Stimulated activated CD4-positive, alpha-beta T cell treated with anti-CD3 and anti-CD28 coated beads, Interleukin-15, amount 100 ng/mL, for 1 hour (primary cell): ENCODE measurements around the gene TRPT1.
A peak's percentile ranks its signal among the peaks of the same experiment; 100 is the strongest.

Experiments used
- DNase-seq, 2 donors: peaks; one replicate each; pipeline ENCODE4 v3.0.0-alpha.2; 2020; ENCODE audit warnings: low read depth in 1 of 2, low spot score in 1 of 2

TRPT1 gene

GRCh38 chr11:64210301-64211020, 15.5 kb downstream of the TRPT1 start:
- no peak for DNase-seq

GRCh38 chr11:64209563-64209843, 16.5 kb downstream of the TRPT1 start:
- DNase-seq = no peak

GRCh38 chr11:64208796-64209562, 17.0 kb downstream of the TRPT1 start:
- no peak for DNase-seq

- DNase-seq = no peak
Measured at GRCh38 chr11:64208086-64208795, 17.7 kb downstream of the TRPT1 start.

GRCh38 chr11:64207256-64208085, 18.5 kb downstream of the TRPT1 start:
- DNase-seq = peak; percentile 54 to 66

- DNase-seq = peak; percentile 49 to 65
Measured at GRCh38 chr11:64206457-64207255, 19.3 kb downstream of the TRPT1 start, which contains the start of gene FERMT3. FERMT3 (plus strand) TSS chr11:64206721; CDS start chr11:64207365, 644 bp downstream.

- DNase-seq = peak; percentile 65 to 67
Measured at GRCh38 chr11:64204464-64204989, 21.5 kb downstream of the TRPT1 start.

GRCh38 chr11:64204080-64204440, 21.9 kb downstream of the TRPT1 start:
- no peak for DNase-seq

- DNase-seq = no peak
Measured at GRCh38 chr11:64203421-64204079, 22.4 kb downstream of the TRPT1 start.

GRCh38 chr11:64202992-64203391, 23.0 kb downstream of the TRPT1 start:
- DNase-seq = no peak

- DNase-seq = no peak
Measured at GRCh38 chr11:64201543-64201942, 24.4 kb downstream of the TRPT1 start.

GRCh38 chr11:64198511-64198910, 27.5 kb downstream of the TRPT1 start:
- DNase-seq = no peak

- DNase-seq = no peak
Measured at GRCh38 chr11:64196626-64197025, 29.4 kb downstream of the TRPT1 start.

GRCh38 chr11:64192434-64192833, 33.6 kb downstream of the TRPT1 start:
- no peak for DNase-seq

- no peak for DNase-seq
Measured at GRCh38 chr11:64186492-64187165, 39.4 kb downstream of the TRPT1 start.

GRCh38 chr11:64185693-64186491, 40.1 kb downstream of the TRPT1 start, which contains the start of gene STIP1:
STIP1 (plus strand) TSS chr11:64186171; CDS start chr11:64186262, 91 bp downstream.
- DNase-seq = peak; percentile 94 to 97

GRCh38 chr11:64185175-64185692, 40.8 kb downstream of the TRPT1 start:
- peak in 1 of 2 donors; percentile 29 for DNase-seq

GRCh38 chr11:64183890-64184289, 42.1 kb downstream of the TRPT1 start:
- DNase-seq = no peak
